Measurements from ENCODE around the gene IP6K1.

DNA sequence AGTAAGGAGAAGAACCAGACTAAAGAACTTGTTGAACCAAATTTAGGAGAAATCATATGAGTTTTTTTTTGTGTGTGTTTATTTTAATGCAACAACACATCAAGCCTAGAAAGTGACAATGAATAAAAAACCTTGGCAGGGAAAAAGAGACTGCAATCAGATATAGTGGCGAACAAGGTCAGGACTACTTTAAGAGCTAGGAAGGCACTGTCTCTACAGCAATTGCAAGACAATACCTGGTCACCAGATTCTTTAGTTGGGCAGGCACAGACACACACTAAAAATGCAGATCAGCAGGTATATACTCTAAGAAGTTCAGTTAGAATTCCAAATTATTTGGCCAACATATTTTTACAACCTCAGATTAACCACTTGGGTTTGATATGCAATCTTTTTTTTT, 31.8 kb downstream of the IP6K1 start:
- TF ChIP-seq, protein P1, sequence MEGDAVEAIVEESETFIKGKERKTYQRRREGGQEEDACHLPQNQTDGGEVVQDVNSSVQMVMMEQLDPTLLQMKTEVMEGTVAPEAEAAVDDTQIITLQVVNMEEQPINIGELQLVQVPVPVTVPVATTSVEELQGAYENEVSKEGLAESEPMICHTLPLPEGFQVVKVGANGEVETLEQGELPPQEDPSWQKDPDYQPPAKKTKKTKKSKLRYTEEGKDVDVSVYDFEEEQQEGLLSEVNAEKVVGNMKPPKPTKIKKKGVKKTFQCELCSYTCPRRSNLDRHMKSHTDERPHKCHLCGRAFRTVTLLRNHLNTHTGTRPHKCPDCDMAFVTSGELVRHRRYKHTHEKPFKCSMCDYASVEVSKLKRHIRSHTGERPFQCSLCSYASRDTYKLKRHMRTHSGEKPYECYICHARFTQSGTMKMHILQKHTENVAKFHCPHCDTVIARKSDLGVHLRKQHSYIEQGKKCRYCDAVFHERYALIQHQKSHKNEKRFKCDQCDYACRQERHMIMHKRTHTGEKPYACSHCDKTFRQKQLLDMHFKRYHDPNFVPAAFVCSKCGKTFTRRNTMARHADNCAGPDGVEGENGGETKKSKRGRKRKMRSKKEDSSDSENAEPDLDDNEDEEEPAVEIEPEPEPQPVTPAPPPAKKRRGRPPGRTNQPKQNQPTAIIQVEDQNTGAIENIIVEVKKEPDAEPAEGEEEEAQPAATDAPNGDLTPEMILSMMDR (IDR thresholded peaks at IDR 0.05) = no peak
- no peak for TF ChIP-seq POLR2A (IDR thresholded peaks at IDR 0.05)
